SK-N-SH (cell line): ENCODE data around the gene NCLN.
"Not testable (repeated sequence)": the region's sequence is repeated elsewhere in the genome, so short reads cannot be mapped to it uniquely, and the experiment has no call there.

Source experiments
- EP300 ChIP-seq, 2 experiments: IDR thresholded peaks; 2 replicates each; pipeline versions ENCODE4 v1.4.0 to v1.6.1; 2012; ENCODE audit warnings: borderline replicate concordance in 1 of 2, low read depth in 1 of 2, low read length in 1 of 2
- EZH2phosphoT487 ChIP-seq: fragments of 200-600 bp; sonication (generic); IDR thresholded peaks from 2 replicates; pipeline ENCODE4 v1.6.1; 2017; ENCODE audit warnings: low read depth, mixed run types, mild to moderate bottlenecking, antibody characterized with exemption, moderate library complexity, borderline replicate concordance
- TF ChIP-seq, protein P1 (sequence below): fragments of 200-600 bp; sonication (generic); IDR thresholded peaks from 2 replicates; pipeline ENCODE4 v1.6.1; 2017; ENCODE audit warnings: antibody characterized with exemption, mild to moderate bottlenecking, moderate library complexity
- TF ChIP-seq, protein P2 (sequence below): IDR thresholded peaks from 2 replicates; pipeline ENCODE4 v1.4.0; 2012; ENCODE audit warnings: low read depth, borderline replicate concordance
- TF ChIP-seq, protein P3 (sequence below): IDR thresholded peaks from 2 replicates; pipeline ENCODE4 v1.6.1; 2012; ENCODE audit warnings: mild to moderate bottlenecking, low read depth, low read length, moderate library complexity
- TF ChIP-seq, protein P4 (sequence below): IDR thresholded peaks from 2 replicates; pipeline ENCODE4 v1.4.0; 2012; ENCODE audit warnings: low read depth
- TF ChIP-seq, protein P5 (sequence below): IDR thresholded peaks from 2 replicates; pipeline ENCODE4 v1.4.0; 2012; ENCODE audit warnings: low read depth, borderline replicate concordance

DNA sequence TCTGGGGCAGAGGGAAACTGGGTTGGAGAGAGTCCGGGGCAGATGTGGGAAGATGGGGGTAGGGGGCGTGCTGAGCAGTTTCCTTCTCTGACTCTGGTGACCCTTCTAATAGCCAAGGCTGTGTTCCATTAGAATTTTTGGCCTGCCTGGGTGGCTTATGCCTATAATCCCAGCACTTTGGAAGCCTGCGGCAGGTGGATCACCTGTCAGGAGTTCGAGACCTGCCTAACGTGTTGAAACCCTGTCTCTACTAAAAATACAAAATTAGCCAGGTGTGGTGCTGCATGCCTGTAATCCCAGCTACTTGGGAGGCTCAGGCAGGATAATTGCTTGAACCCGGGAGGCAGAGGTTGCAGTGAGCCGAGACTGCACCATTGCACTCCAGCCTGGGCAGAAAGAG, 17.2 kb downstream of the NCLN start:
- TF ChIP-seq, protein P1, sequence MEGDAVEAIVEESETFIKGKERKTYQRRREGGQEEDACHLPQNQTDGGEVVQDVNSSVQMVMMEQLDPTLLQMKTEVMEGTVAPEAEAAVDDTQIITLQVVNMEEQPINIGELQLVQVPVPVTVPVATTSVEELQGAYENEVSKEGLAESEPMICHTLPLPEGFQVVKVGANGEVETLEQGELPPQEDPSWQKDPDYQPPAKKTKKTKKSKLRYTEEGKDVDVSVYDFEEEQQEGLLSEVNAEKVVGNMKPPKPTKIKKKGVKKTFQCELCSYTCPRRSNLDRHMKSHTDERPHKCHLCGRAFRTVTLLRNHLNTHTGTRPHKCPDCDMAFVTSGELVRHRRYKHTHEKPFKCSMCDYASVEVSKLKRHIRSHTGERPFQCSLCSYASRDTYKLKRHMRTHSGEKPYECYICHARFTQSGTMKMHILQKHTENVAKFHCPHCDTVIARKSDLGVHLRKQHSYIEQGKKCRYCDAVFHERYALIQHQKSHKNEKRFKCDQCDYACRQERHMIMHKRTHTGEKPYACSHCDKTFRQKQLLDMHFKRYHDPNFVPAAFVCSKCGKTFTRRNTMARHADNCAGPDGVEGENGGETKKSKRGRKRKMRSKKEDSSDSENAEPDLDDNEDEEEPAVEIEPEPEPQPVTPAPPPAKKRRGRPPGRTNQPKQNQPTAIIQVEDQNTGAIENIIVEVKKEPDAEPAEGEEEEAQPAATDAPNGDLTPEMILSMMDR = not testable (repeated sequence)
- not testable (repeated sequence) for TF ChIP-seq EZH2phosphoT487; EP300 (IDR thresholded peaks at IDR 0.05; ENCODE audit: borderline replicate concordance in 1 of 2, low read depth in 1 of 2, low read length in 1 of 2)
- TF ChIP-seq, protein P2, sequence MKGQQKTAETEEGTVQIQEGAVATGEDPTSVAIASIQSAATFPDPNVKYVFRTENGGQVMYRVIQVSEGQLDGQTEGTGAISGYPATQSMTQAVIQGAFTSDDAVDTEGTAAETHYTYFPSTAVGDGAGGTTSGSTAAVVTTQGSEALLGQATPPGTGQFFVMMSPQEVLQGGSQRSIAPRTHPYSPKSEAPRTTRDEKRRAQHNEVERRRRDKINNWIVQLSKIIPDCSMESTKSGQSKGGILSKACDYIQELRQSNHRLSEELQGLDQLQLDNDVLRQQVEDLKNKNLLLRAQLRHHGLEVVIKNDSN = not testable (repeated sequence)
- TF ChIP-seq, protein P3, sequence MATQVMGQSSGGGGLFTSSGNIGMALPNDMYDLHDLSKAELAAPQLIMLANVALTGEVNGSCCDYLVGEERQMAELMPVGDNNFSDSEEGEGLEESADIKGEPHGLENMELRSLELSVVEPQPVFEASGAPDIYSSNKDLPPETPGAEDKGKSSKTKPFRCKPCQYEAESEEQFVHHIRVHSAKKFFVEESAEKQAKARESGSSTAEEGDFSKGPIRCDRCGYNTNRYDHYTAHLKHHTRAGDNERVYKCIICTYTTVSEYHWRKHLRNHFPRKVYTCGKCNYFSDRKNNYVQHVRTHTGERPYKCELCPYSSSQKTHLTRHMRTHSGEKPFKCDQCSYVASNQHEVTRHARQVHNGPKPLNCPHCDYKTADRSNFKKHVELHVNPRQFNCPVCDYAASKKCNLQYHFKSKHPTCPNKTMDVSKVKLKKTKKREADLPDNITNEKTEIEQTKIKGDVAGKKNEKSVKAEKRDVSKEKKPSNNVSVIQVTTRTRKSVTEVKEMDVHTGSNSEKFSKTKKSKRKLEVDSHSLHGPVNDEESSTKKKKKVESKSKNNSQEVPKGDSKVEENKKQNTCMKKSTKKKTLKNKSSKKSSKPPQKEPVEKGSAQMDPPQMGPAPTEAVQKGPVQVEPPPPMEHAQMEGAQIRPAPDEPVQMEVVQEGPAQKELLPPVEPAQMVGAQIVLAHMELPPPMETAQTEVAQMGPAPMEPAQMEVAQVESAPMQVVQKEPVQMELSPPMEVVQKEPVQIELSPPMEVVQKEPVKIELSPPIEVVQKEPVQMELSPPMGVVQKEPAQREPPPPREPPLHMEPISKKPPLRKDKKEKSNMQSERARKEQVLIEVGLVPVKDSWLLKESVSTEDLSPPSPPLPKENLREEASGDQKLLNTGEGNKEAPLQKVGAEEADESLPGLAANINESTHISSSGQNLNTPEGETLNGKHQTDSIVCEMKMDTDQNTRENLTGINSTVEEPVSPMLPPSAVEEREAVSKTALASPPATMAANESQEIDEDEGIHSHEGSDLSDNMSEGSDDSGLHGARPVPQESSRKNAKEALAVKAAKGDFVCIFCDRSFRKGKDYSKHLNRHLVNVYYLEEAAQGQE = not testable (repeated sequence)
- TF ChIP-seq, protein P4, sequence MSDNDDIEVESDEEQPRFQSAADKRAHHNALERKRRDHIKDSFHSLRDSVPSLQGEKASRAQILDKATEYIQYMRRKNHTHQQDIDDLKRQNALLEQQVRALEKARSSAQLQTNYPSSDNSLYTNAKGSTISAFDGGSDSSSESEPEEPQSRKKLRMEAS = not testable (repeated sequence)
- TF ChIP-seq, protein P5, sequence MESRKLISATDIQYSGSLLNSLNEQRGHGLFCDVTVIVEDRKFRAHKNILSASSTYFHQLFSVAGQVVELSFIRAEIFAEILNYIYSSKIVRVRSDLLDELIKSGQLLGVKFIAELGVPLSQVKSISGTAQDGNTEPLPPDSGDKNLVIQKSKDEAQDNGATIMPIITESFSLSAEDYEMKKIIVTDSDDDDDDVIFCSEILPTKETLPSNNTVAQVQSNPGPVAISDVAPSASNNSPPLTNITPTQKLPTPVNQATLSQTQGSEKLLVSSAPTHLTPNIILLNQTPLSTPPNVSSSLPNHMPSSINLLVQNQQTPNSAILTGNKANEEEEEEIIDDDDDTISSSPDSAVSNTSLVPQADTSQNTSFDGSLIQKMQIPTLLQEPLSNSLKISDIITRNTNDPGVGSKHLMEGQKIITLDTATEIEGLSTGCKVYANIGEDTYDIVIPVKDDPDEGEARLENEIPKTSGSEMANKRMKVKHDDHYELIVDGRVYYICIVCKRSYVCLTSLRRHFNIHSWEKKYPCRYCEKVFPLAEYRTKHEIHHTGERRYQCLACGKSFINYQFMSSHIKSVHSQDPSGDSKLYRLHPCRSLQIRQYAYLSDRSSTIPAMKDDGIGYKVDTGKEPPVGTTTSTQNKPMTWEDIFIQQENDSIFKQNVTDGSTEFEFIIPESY = not testable (repeated sequence)
